B cell (primary cell): ENCODE results near the gene RNFT2.

ENCODE experiments used
- CTCF ChIP-seq: fragments of 200-600 bp; IDR thresholded peaks from one replicate; pipeline ENCODE4 v1.8.0; 2022; ENCODE audit warnings: antibody characterized with exemption, mild to moderate bottlenecking
- EZH2 ChIP-seq: IDR thresholded peaks from 2 replicates; pipeline ENCODE4 v1.6.1; 2012; ENCODE audit warnings: borderline replicate concordance, low read depth, mild to moderate bottlenecking, moderate library complexity, low read length; ENCODE audit not compliant: insufficient read depth, poor library complexity, severe bottlenecking

- TF ChIP-seq CTCF (no peak), EZH2 (no peak)
These were observed 11.8 kb downstream of the RNFT2 start for GRCh38 chr12:116749884-116750283.
